GM12872 (cell line): Measurements from ENCODE around the gene RXFP1.

Experiments
- CTCF ChIP-seq: IDR thresholded peaks from 3 replicates; pipeline ENCODE4 v1.5.1; 2011; ENCODE audit warnings: low read depth, mild to moderate bottlenecking, low read length, moderate library complexity; ENCODE audit not compliant: insufficient read depth

Gene RXFP1

GRCh38 chr4:158610790-158611189, 89.1 kb downstream of the RXFP1 start:
- no peak for TF ChIP-seq CTCF

GRCh38 chr4:158613046-158613445, 91.4 kb downstream of the RXFP1 start:
- no peak for TF ChIP-seq CTCF

- no peak for TF ChIP-seq CTCF
Measured at GRCh38 chr4:158617956-158618355, 96.3 kb downstream of the RXFP1 start.

- no peak for TF ChIP-seq CTCF
Measured at GRCh38 chr4:158621729-158622128, 100.0 kb downstream of the RXFP1 start.

- TF ChIP-seq CTCF = no peak
Measured at GRCh38 chr4:158622251-158622650, 100.6 kb downstream of the RXFP1 start.

GRCh38 chr4:158624889-158625478, 103.3 kb downstream of the RXFP1 start:
- peak; percentile 69 for TF ChIP-seq CTCF

GRCh38 chr4:158625544-158625943, 103.9 kb downstream of the RXFP1 start:
- TF ChIP-seq CTCF = no peak

- no peak for TF ChIP-seq CTCF
Measured at GRCh38 chr4:158630893-158631292, 109.2 kb downstream of the RXFP1 start.
